Liver (tissue), 9 donors: Measurements from ENCODE around the gene PER1. TPM values are rescaled to one million over a fixed set of nuclear protein-coding genes. Genes with fewer than 3 reads are reported as not detected.

Experiments used
- DNase-seq: peaks from one replicate; pipeline ENCODE4 v3.0.0-alpha.2; 2017; ENCODE audit warnings: low spot score
- H3K27ac ChIP-seq, 2 donors: one replicate each; pipeline ENCODE4 v1.7.0; 2013; ENCODE audit warnings: inconsistent platforms in 2 of 2, low read length in 2 of 2, control low read depth in 1 of 2, low read depth in 1 of 2, mild to moderate bottlenecking in 1 of 2
- H3K27me3 ChIP-seq, 4 donors: one replicate each; pipeline versions ENCODE4 v1.6.1 to v1.7.0; 2013; ENCODE audit warnings: low read length in 3 of 4, inconsistent platforms in 1 of 4, mild to moderate bottlenecking in 1 of 4, moderate library complexity in 1 of 4; ENCODE audit not compliant: control insufficient read depth in 4 of 4, insufficient read depth in 4 of 4
- H3K36me3 ChIP-seq, 4 donors: one replicate each; pipeline versions ENCODE4 v1.6.1 to v1.7.0; 2013; ENCODE audit warnings: low read length in 3 of 4, mild to moderate bottlenecking in 3 of 4, low read depth in 1 of 4, moderate library complexity in 1 of 4; ENCODE audit not compliant: control insufficient read depth in 4 of 4, insufficient read depth in 3 of 4
- H3K4me1 ChIP-seq, 4 donors: one replicate each; pipeline versions ENCODE4 v1.6.1 to v1.7.0; 2013; ENCODE audit warnings: low read length in 3 of 4, mild to moderate bottlenecking in 3 of 4, moderate library complexity in 1 of 4; ENCODE audit not compliant: control insufficient read depth in 4 of 4, insufficient read depth in 4 of 4
- H3K4me3 ChIP-seq, 3 donors: one replicate each; pipeline versions ENCODE4 v1.6.1 to v1.7.0; 2013; ENCODE audit warnings: low read length in 3 of 3, control low read depth in 1 of 3, low read depth in 1 of 3, mild to moderate bottlenecking in 1 of 3
- H3K9ac ChIP-seq, 2 donors: one replicate each; pipeline ENCODE4 v1.7.0; 2013; ENCODE audit warnings: low read length in 2 of 2, mild to moderate bottlenecking in 2 of 2, moderate library complexity in 2 of 2, control low read depth in 1 of 2, low read depth in 1 of 2
- H3K9me3 ChIP-seq, 4 donors: one replicate each; pipeline versions ENCODE4 v1.6.1 to v1.7.0; 2013; ENCODE audit warnings: low read length in 3 of 4; ENCODE audit not compliant: control insufficient read depth in 4 of 4
- CTCF ChIP-seq: fragments of 150-350 bp; IDR thresholded peaks from 2 replicates; pipeline ENCODE4 v1.5.1; 2017; ENCODE audit warnings: improper control_type of control experiment, low read depth, low read length; ENCODE audit not compliant: missing input control
- EGR1 ChIP-seq, 2 donors: IDR thresholded peaks; 2 replicates each; pipeline ENCODE4 v1.6.1; 2016 to 2018; ENCODE audit warnings: antibody characterized with exemption in 2 of 2, low read depth in 2 of 2
- FOXA1 ChIP-seq: IDR thresholded peaks from 2 replicates; pipeline ENCODE4 v1.6.1; 2016; ENCODE audit warnings: antibody characterized with exemption
- FOXA2 ChIP-seq: IDR thresholded peaks from 2 replicates; pipeline ENCODE4 v1.6.1; 2016; ENCODE audit warnings: antibody characterized with exemption
- HNF4A ChIP-seq, 2 donors: conservative IDR thresholded peaks; 2 replicates each; pipeline ENCODE4 v1.6.1; 2016; ENCODE audit warnings: antibody characterized with exemption in 2 of 2, mild to moderate bottlenecking in 2 of 2
- HNF4G ChIP-seq: IDR thresholded peaks from 2 replicates; pipeline ENCODE4 v1.6.1; 2016; ENCODE audit warnings: antibody characterized with exemption
- JUND ChIP-seq, 2 donors: IDR thresholded peaks; 2 replicates each; pipeline ENCODE4 v1.6.1; 2016; ENCODE audit warnings: antibody characterized with exemption in 2 of 2
- MAX ChIP-seq: IDR thresholded peaks from 2 replicates; pipeline ENCODE4 v1.6.1; 2016; ENCODE audit warnings: antibody characterized with exemption
- NR2F2 ChIP-seq: IDR thresholded peaks from 2 replicates; pipeline ENCODE4 v1.6.1; 2016; ENCODE audit warnings: antibody characterized with exemption
- REST ChIP-seq: IDR thresholded peaks from 2 replicates; pipeline ENCODE4 v1.6.1; 2016; ENCODE audit warnings: antibody characterized with exemption, mild to moderate bottlenecking
- RXRA ChIP-seq, 2 donors: IDR thresholded peaks; 2 replicates each; pipeline ENCODE4 v1.6.1; 2017 to 2018; ENCODE audit warnings: antibody characterized with exemption in 2 of 2, mild to moderate bottlenecking in 1 of 2
- YY1 ChIP-seq: IDR thresholded peaks from 2 replicates; pipeline ENCODE4 v1.6.1; 2016; ENCODE audit warnings: antibody characterized with exemption, mild to moderate bottlenecking
- ZBTB33 ChIP-seq: IDR thresholded peaks from 2 replicates; pipeline ENCODE4 v1.6.1; 2016; ENCODE audit warnings: antibody characterized with exemption
- WGBS: extraction: QIAGEN DNeasy Blood & Tissue Kit; methylation state at CpG from one replicate; pipeline ENCODE4 v1.1.7; 2013; 5-methylcytosine and 5-hydroxymethylcytosine counted together
- polyA plus RNA-seq, 2 donors: library from polyadenylated mRNA; stranded (reverse) in 1 of 2; unstranded in 1 of 2; fragments of 200-250 nt in 1 of 2; fragments of >200 nt in 1 of 2; fragmentation: Nextera tagmentation in 1 of 2; extraction: Ambion mirVana in 1 of 2; gene quantifications; one replicate each; pipeline versions ENCODE4 v1.2.1 to v1.2.3, GENCODE V29; 2013 to 2015
- total RNA-seq, 2 donors: library from RNA; depleted of rRNA; stranded (reverse); fragments of >200 nt; gene quantifications; one replicate each; pipeline ENCODE4 v1.2.3, GENCODE V29; 2014
- donor health status: healthy.
- donor health status: healthy.
- donor health status: healthy.
- donor health status: healthy.
- donor health status: healthy.

Gene PER1
- total and polyA plus RNA-seq, 4 donors, result 10.1 to 71.6 (median 29.7) TPM

- Histone ChIP-seq H3K4me1 (peaks cover 12 to 61% (median 40%) of the 10 kb centered on the region in 4 donors), H3K9me3 (no peaks in the 10 kb centered on the region), H3K4me3 (peak overlapping the region; percentile 69 to 99 (median 89)), H3K9ac (peak overlapping the region; percentile 88 to 100), H3K36me3 (peaks cover 0 to 8% (median 5%) of the 10 kb centered on the region in 4 donors), H3K27ac (peak overlapping the region; percentile 97 to 99), H3K27me3 (no peaks in the 10 kb centered on the region)
- TF ChIP-seq ZBTB33 (no peak), MAX (no peak), CTCF (no peak), REST (no peak), HNF4A (conservative IDR thresholded peaks at IDR 0.05) (no peak), YY1 (no peak), HNF4G (no peak)
- DNase-seq, result no peak
- under 1% methylated on average over 11 of the region's 11 CpGs for WGBS
Observed at GRCh38 chr17:8155996-8156245, 3.7 kb upstream of the PER1 start.

GRCh38 chr17:8155231-8155995 is 3.2 kb upstream of the PER1 start:
- DNase-seq, result no peak
- 15% methylated on average over 14 of the region's 14 CpGs for WGBS
- Histone ChIP-seq H3K27me3 (no peaks in the 10 kb centered on the region), H3K27ac (peak overlapping the region; percentile 97 to 99), H3K9me3 (no peaks in the 10 kb centered on the region), H3K4me1 (peaks cover 14 to 64% (median 39%) of the 10 kb centered on the region in 4 donors), H3K36me3 (peaks cover 3 to 8% (median 6%) of the 10 kb centered on the region in 4 donors), H3K9ac (peak overlapping the region; percentile 88 to 100), H3K4me3 (peak overlapping the region; percentile 69 to 99 (median 89))
- TF ChIP-seq JUND (IDR thresholded peaks at IDR 0.05) (no peak), NR2F2 (no peak), FOXA1 (no peak), RXRA (IDR thresholded peaks at IDR 0.05) (no peak), CTCF (no peak), EGR1 (IDR thresholded peaks at IDR 0.05; ENCODE audit: low read depth in 2 of 2) (no peak), HNF4A (conservative IDR thresholded peaks at IDR 0.05) (no peak), FOXA2 (no peak)
